Activated CD4-positive, alpha-beta T cell treated with anti-CD3 and anti-CD28 coated beads, Interleukin-2, amount 10 ng/mL, durations not matched to agents 24 days and 14 days (primary cell): Measurements from ENCODE around the gene CD244. TPM values are rescaled to one million over a fixed set of nuclear protein-coding genes. Genes with fewer than 3 reads are reported as not detected.
"Not testable (repeated sequence)": the region's sequence is repeated elsewhere in the genome, so short reads cannot be mapped to it uniquely, and the experiment has no call there.

Experiments
- DNase-seq: peaks from one replicate; pipeline ENCODE4 v3.0.0; 2022
- H3K27ac Mint-ChIP-seq: one replicate; pipeline ENCODE4 v1.8.0; 2022; ENCODE audit warnings: mild to moderate bottlenecking, mixed read lengths
- H3K27me3 Mint-ChIP-seq: one replicate; pipeline ENCODE4 v1.8.0; 2022; ENCODE audit warnings: mixed read lengths
- H3K36me3 Mint-ChIP-seq: one replicate; pipeline ENCODE4 v1.8.0; 2022; ENCODE audit warnings: low read depth, mild to moderate bottlenecking, mixed read lengths
- H3K4me1 Mint-ChIP-seq: one replicate; pipeline ENCODE4 v1.8.0; 2021; ENCODE audit warnings: mixed read lengths
- H3K4me3 Mint-ChIP-seq: one replicate; pipeline ENCODE4 v1.8.0; 2022; ENCODE audit warnings: mild to moderate bottlenecking, moderate library complexity, mixed read lengths
- H3K9me3 Mint-ChIP-seq: one replicate; pipeline ENCODE4 v1.8.0; 2021; ENCODE audit warnings: mixed read lengths
- intact Hi-C: fragments of 100-400 bp; cut with micrococcal nuclease; formaldehyde crosslinking; loops from one replicate; pipeline ENCODE4 v1.15.1; 2023
- total RNA-seq: library from RNA; stranded (reverse); gene quantifications from 2 replicates; pipeline ENCODE4 v1.2.3, GENCODE V29; 2022

Gene CD244, protein sequence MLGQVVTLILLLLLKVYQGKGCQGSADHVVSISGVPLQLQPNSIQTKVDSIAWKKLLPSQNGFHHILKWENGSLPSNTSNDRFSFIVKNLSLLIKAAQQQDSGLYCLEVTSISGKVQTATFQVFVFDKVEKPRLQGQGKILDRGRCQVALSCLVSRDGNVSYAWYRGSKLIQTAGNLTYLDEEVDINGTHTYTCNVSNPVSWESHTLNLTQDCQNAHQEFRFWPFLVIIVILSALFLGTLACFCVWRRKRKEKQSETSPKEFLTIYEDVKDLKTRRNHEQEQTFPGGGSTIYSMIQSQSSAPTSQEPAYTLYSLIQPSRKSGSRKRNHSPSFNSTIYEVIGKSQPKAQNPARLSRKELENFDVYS
- total RNA-seq = not detected in 2 replicates

DNA sequence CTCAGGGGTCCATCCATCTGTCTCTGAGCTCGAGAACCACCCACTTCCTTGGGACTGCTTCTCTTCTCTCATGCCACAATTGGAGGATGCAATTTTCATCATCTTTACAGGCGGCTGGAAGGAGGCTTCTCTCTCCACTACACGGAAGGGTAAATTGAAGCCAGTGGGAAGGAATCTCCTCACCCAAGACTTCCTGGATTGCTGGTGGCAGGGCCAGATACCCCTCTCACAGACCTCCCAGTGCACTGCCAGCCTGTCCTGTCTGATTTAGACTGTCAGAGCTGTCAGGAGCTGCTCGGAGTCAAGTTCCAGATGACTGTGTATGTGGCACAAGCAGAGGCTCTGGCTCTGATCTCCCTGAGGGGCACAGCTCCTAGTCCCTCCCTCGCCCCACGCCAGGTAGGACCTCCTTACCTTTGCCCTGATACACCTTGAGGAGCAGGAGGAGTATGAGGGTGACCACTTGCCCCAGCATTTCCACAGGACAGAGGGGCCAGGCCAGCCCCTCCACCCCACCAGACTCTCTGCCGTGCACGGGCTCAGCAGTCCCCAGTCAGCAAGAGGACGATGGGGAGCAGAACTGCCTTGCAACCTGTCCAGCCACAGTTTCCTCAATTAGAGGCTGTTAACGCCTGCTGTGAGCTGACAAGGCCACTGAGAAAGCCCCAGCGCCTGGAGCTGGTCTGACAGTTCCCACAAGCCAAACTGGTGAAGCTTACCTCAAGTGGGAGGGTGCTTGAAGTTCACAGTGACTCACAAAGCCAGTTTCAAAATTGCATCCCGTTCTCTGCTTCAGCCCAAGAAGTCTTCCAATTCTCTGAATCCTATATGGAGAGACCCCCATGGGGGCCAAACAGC is at the start of gene CD244:
Gene CD244, minus strand, starts transcription at position 685 of the 858 bp plus-strand sequence. Its CDS starts 210 bp downstream, at position 475.
- intact Hi-C loops = loop anchor here (1.0 kb wide), 2 partner anchors 13 to 24 kb away; no protein-coding TSS in a partner anchor

DNA sequence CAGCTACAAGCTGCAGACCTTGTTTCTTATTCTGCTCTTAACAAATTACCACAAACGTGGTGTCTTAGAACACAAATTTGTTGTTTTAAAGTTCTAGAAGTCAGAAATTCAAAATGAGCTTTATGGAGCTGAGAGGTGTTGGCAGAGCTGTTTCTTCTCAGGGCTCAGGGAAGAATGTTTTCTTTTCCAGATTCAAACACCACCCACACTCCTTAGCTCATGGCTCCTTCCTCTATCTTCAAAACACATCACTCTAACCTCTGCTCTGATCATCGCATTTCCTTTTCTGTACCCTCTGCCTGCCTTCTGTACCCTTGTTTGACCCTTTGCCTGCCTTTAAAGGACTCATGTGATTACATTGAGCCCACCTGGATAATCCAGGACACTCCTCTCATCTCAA is 49.2 kb upstream of the CD244 start:
- H3K27ac Mint-ChIP-seq = no peak overlapping the region
- intact Hi-C loops = no loop called here
- peaks cover 20% of the 10 kb centered on the region for H3K27me3 Mint-ChIP-seq
- no peaks in the 10 kb centered on the region for H3K4me1 Mint-ChIP-seq
- H3K36me3 Mint-ChIP-seq = no peaks in the 10 kb centered on the region
- no peak for DNase-seq
- no peak overlapping the region for H3K4me3 Mint-ChIP-seq
- no peaks in the 10 kb centered on the region for H3K9me3 Mint-ChIP-seq

More for the DNA sequence above, at the start of gene CD244:
- H3K4me3 Mint-ChIP-seq = peak within 1 kb of the TSS; percentile 24
- H3K9me3 Mint-ChIP-seq = no peaks in the 10 kb centered on the region
- peak within 1 kb of the TSS; percentile 65 for H3K27ac Mint-ChIP-seq
- DNase-seq = peak; percentile 81
- H3K4me1 Mint-ChIP-seq = peaks cover 22% of the 10 kb centered on the region
- peaks cover 2% of the 10 kb centered on the region for H3K27me3 Mint-ChIP-seq
- H3K36me3 Mint-ChIP-seq = no peaks in the 10 kb centered on the region

DNA sequence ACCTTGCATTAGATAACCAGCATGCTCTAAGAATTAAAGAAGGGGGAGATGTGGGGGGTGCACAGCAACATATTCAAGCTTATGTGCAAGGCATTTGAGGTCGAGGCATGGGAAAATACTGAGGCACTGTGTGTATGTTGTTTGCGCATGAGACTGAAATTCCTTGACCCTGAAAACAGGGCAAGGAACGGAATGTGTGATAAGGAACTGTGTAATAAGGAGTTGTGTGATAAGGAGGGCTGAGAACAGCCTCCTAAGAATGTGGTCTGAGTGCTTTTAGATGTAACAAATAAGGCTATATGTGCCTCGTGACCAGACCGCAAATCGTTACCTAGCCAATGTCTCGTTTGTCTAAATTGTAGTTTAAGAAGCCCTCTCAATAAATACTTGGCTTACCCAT is 48.8 kb upstream of the CD244 start:
- no peak overlapping the region for H3K4me3 Mint-ChIP-seq
- DNase-seq = no peak
- intact Hi-C loops = no loop called here
- no peaks in the 10 kb centered on the region for H3K9me3 Mint-ChIP-seq
- H3K27me3 Mint-ChIP-seq = peaks cover 16% of the 10 kb centered on the region
- no peak overlapping the region for H3K27ac Mint-ChIP-seq
- H3K4me1 Mint-ChIP-seq = no peaks in the 10 kb centered on the region
- no peaks in the 10 kb centered on the region for H3K36me3 Mint-ChIP-seq

DNA sequence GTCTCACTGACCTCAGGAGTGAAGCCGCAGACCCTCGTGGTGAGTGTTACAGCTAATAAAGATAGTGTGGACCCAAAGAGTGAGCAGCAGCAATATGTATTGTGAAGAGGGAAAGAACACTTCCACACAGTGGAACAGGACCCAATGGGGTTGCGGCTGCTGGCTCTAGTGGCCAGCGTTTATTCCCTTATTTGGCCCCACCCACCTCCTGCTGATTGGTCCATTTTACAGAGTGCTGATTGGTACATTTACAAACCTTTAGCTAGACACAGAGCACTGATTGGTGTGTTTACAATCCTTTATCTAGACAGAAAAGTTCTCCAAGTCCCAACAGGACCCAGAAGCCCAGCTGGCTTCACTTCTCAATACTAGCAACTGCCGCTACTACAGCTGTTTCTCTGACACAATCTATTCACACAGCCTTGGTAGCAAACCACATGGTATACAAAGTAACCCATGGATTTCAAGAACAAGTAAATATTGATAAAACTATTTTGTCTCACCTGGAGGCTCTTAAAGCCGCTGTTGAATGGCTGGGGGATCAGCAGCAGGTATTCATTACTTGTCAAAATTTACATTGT is 47.6 kb upstream of the CD244 start:
- no peak for DNase-seq
- intact Hi-C loops = no loop called here
- no peaks in the 10 kb centered on the region for H3K4me1 Mint-ChIP-seq
- no peak overlapping the region for H3K27ac Mint-ChIP-seq
- no peak overlapping the region for H3K4me3 Mint-ChIP-seq
- H3K27me3 Mint-ChIP-seq = peaks cover 12% of the 10 kb centered on the region
- no peaks in the 10 kb centered on the region for H3K9me3 Mint-ChIP-seq
- no peaks in the 10 kb centered on the region for H3K36me3 Mint-ChIP-seq

DNA sequence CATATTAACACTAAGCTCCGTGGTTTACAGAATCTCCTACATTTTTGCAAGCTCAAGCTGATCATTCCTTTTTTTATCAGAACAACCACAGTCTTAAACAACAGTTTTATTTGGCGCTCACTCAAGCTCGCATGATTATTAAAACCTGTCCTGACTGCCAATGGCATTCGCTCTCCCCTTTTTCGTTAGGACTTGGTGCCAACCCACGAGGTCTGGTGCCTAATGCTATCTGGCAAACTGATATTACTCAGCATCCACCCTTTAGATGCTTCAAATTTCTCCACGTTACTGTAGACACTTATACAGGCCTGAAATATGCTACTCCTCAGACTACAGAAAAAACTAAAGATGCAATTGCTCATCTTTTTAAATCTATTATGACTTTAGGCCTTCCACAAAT is 45.3 kb upstream of the CD244 start:
- H3K4me3 Mint-ChIP-seq = no peak overlapping the region
- no peaks in the 10 kb centered on the region for H3K36me3 Mint-ChIP-seq
- no peaks in the 10 kb centered on the region for H3K4me1 Mint-ChIP-seq
- intact Hi-C loops = no loop called here
- DNase-seq = no peak
- H3K27me3 Mint-ChIP-seq = peaks cover 13% of the 10 kb centered on the region
- no peaks in the 10 kb centered on the region for H3K9me3 Mint-ChIP-seq
- no peak overlapping the region for H3K27ac Mint-ChIP-seq

DNA sequence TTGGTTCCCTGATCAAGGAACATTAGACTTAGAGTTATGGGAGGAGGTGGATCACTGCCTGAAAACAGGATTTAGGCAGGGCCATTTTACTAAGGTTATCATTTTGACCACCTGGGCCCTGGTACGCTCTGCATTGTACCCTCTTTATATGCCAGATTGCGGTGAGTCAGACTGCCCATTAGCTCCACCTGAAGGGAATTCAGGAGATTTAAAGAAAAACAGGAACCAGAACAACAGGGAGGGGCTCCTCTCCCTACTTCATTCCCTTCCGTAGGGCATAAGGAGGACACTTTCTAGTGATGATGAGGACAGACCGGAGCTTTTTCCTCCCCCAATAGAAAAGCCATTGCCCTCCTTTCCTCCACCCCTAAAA is 42.9 kb upstream of the CD244 start:
- Mint-ChIP-seq H3K36me3 (no peaks in the 10 kb centered on the region), H3K4me1 (no peaks in the 10 kb centered on the region), H3K9me3 (no peaks in the 10 kb centered on the region), H3K27ac (no peak overlapping the region), H3K4me3 (no peak overlapping the region), H3K27me3 (peaks cover 19% of the 10 kb centered on the region)
- intact Hi-C loops = no loop called here
- DNase-seq = no peak

DNA sequence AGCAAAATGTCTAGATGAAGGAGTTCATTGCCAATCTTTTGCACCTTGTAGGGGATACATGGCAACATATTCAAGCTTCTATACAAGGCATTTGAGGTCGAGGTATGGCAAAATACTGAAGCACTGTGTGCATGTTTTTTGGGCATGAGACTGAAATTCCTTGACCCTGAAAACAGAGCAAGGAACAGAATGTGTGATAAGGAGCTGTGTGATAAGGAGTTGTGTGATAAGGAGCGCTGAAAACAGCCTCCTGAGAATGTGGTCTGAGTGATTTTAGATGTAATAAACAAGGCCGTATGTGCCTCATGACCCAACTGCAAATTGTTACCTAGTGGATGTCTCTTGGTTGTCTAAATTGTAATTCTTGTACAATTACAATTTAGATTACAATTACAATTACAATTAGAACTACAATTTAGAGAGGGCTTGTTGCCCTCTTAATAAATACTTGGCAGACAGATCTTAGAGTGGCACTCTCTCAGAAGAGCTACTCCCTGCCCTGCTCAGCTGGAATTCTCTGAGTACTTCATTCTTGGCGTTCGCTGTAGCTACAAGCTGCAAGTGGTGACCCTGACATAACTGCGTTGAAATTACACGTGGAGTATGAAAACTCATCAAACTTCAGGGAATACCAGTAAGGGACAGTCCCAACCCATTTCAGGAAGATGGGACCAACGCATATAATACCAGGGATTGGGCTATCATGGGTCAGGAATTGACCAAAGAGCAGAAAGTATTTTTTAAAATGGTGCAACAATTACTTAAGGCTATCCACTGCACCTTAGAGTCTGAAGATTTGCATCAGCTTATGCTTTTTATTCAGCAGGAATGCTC is 42.3 kb upstream of the CD244 start:
- Mint-ChIP-seq H3K4me1 (no peaks in the 10 kb centered on the region), H3K27ac (no peak overlapping the region), H3K36me3 (no peaks in the 10 kb centered on the region), H3K4me3 (no peak overlapping the region), H3K27me3 (peaks cover 19% of the 10 kb centered on the region), H3K9me3 (no peaks in the 10 kb centered on the region)
- no peak for DNase-seq
- intact Hi-C loops = no loop called here

DNA sequence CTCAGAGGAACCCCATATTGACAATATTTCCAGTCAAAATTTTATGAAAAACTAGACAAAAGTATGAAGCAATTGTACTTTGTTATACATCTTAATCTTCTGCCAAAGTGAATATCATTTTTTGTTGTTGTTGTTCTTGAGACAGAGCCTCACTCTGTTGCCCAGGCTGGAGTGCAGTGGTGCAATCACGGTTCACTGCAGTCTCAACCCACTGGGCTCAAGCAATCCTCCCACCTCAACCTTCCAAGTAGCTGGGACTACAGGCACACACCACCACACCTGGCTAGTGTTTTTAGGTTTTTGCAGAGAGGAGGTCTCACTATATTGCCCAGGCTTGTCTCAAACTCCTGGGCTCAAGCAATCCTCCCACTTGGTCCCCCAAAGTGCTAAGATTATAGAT is 39.6 kb upstream of the CD244 start:
- H3K4me3 Mint-ChIP-seq, H3K9me3 Mint-ChIP-seq, H3K27ac Mint-ChIP-seq, DNase-seq, intact Hi-C loops, H3K36me3 Mint-ChIP-seq, H3K4me1 Mint-ChIP-seq: not testable (repeated sequence)
- H3K27me3 Mint-ChIP-seq = peaks cover 34% of the 10 kb centered on the region

DNA sequence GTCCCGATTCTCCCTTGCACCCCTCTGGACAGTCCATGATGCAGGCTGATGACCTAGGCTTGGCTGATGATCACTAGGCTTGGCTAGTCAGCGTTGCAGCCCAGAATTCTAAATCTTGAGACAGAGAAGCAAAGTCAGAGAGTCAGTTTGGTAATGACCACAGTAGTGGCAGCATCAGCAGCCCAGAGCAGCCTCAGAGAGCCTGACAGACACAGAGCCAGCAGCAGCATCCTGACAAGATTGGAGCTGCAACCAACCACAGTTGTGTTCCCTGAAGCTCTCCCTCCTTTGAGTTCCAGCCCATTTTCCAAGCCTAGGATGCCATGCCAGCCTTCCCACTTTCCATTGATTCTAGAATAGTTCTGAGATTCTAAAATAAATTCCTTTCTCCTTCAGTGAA is 39.1 kb upstream of the CD244 start:
- H3K27ac Mint-ChIP-seq = no peak overlapping the region
- H3K9me3 Mint-ChIP-seq = peaks cover 5% of the 10 kb centered on the region
- H3K4me3 Mint-ChIP-seq = no peak overlapping the region
- no peaks in the 10 kb centered on the region for H3K36me3 Mint-ChIP-seq
- intact Hi-C loops = no loop called here
- peaks cover 37% of the 10 kb centered on the region for H3K27me3 Mint-ChIP-seq
- no peak for DNase-seq
- no peaks in the 10 kb centered on the region for H3K4me1 Mint-ChIP-seq

DNA sequence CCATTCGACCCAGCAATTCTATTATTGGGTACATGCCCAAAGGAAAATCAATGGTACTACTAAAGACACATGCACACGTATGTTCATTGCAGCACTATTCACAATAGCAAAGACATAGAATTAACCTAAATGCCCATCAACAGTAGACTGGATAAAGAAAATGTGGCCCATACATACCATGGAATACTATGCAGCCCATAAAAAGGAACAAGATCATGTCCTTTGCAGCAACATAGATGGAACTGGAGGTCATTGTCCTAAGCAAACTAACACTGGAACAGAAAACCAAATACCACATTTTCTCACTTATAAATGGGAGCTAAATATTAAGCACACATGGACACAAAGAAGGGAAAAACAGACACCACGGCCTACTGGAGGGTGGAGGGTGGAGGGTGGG is 38.0 kb upstream of the CD244 start:
- H3K9me3 Mint-ChIP-seq, H3K36me3 Mint-ChIP-seq, H3K27ac Mint-ChIP-seq, H3K4me3 Mint-ChIP-seq, DNase-seq, intact Hi-C loops, H3K4me1 Mint-ChIP-seq: not testable (repeated sequence)
- H3K27me3 Mint-ChIP-seq = peaks cover 45% of the 10 kb centered on the region

DNA sequence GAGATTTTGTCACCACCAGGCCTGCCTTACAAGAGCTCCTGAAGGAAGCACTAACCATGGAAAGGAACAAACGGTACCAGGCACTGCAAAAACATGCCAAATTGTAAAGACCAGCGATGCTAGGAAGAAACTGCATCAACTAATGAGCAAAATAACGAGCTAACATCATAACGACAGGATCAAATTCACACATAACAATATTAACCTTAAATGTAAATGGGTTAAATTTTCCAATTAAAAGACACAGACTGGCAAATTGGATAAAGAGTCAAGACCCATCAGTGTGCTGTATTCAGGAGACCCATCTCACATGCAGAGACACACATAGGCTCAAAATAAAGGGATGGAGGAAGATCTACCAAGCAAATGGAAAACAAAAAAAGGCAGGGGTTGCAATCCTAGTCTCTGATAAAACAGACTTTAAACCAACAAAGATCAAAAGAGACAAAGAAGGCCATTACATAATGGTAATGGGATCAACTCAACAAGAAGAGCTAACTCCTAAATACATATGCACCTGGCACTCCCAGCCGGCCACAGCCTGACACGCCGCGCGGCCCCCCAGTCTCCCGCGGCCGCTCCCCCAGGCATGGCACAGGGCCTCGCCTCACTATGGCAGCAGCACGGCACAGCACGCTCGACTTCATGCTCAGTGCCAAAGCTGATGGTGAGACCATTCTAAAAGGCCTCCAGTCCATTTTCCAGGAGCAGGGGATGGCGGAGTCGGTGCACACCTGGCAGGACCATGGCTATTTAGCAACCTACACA is 31.9 kb upstream of the CD244 start:
- H3K4me1 Mint-ChIP-seq, H3K27ac Mint-ChIP-seq: not testable (repeated sequence)

DNA sequence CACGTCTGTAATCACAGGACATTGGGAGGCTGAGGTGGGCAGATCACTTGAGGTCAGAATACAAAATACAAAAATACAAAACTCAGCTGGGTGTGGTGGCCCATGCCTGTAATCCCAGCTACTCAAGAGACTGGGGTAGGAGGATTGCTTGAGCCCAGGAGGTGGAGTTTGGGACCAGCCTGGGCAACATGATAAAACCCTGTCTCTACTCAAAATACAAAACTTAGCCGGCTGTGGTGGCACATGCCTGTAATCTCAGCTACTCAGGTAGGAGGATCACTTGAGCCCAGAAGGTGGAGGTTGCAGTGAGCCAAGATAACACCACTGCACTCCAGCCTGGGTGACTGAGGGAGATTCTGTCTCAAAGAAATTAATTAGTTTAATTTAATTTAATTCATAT is 28.8 kb upstream of the CD244 start:
- Mint-ChIP-seq H3K27me3 (peaks cover 39% of the 10 kb centered on the region), H3K4me3 (no peak overlapping the region), H3K27ac (no peak overlapping the region), H3K36me3 (no peaks in the 10 kb centered on the region), H3K9me3 (peaks cover 4% of the 10 kb centered on the region), H3K4me1 (no peaks in the 10 kb centered on the region)
- DNase-seq = no peak
- intact Hi-C loops = no loop called here

More for the DNA sequence above, 31.9 kb upstream of the CD244 start:
- intact Hi-C loops, DNase-seq, H3K36me3 Mint-ChIP-seq, H3K4me3 Mint-ChIP-seq, H3K9me3 Mint-ChIP-seq: not testable (repeated sequence)
- peaks cover 60% of the 10 kb centered on the region for H3K27me3 Mint-ChIP-seq

DNA sequence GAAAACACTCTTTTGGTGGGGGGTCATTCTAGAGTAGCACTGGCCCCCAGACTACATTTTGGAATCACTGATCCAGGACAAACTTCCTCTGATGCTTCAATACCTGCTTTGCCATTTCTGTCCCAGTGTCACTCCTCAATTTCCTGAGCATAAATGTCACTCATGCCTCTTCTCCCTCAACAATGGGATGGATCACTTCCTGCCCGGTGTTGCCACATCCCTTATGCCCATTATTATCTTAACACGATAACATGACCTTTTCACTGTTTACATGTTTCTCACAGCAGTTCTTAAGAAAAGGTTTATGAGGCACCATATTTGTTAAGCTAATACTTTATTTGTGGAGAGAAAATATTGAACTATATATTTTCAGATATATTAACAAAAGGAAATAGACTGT is 26.2 kb upstream of the CD244 start:
- no peak overlapping the region for H3K27ac Mint-ChIP-seq
- H3K27me3 Mint-ChIP-seq = peaks cover 27% of the 10 kb centered on the region
- DNase-seq = no peak
- no peaks in the 10 kb centered on the region for H3K36me3 Mint-ChIP-seq
- H3K4me3 Mint-ChIP-seq = no peak overlapping the region
- intact Hi-C loops = no loop called here
- H3K9me3 Mint-ChIP-seq = peaks cover 4% of the 10 kb centered on the region
- peaks cover 5% of the 10 kb centered on the region for H3K4me1 Mint-ChIP-seq
